Fibroblast of lung (primary cell): ENCODE data around the gene ITGB1BP1. TPM values are rescaled to one million over a fixed set of nuclear protein-coding genes. Genes with fewer than 3 reads are reported as not detected.
A peak's percentile ranks its signal among the peaks of the same experiment; 100 is the strongest.

ENCODE experiments used
- DNase-seq, 2 donors: peaks; one replicate each; pipeline versions ENCODE4 v3.0.0 to v3.0.0-alpha.2; 2010; ENCODE audit warnings: low read depth in 2 of 2
- H2AFZ ChIP-seq: 2 replicates; pipeline ENCODE4 v1.5.1; 2012; ENCODE audit warnings: low read length, control low read depth, inconsistent platforms
- H3K27ac ChIP-seq: 2 replicates; pipeline ENCODE4 v1.5.1; 2011; ENCODE audit warnings: low read length, control low read depth; ENCODE audit not compliant: insufficient read depth
- H3K27me3 ChIP-seq: 2 replicates; pipeline ENCODE4 v1.5.1; 2011; ENCODE audit warnings: mild to moderate bottlenecking, low read length; ENCODE audit not compliant: control insufficient read depth, insufficient read depth
- H3K36me3 ChIP-seq: 2 replicates; pipeline ENCODE4 v1.5.1; 2011; ENCODE audit warnings: low read length; ENCODE audit not compliant: control insufficient read depth, insufficient read depth
- H3K4me1 ChIP-seq: 2 replicates; pipeline ENCODE4 v1.5.1; 2011; ENCODE audit warnings: low read length; ENCODE audit not compliant: control insufficient read depth, insufficient read depth; ENCODE audit errors: extremely low read depth
- H3K4me2 ChIP-seq: 2 replicates; pipeline ENCODE4 v1.5.1; 2011; ENCODE audit warnings: low read length, control low read depth; ENCODE audit not compliant: insufficient read depth; ENCODE audit errors: extremely low read depth
- H3K4me3 ChIP-seq, 4 experiments: fragments of 200-600 bp in 1 of 4; sonication (generic) in 1 of 4; replicated peaks in 1 of 4; 2 replicates each; pipeline ENCODE4 v1.5.1; 2011 to 2016; ENCODE audit warnings: low read length in 4 of 4, low read depth in 3 of 4, mild to moderate bottlenecking in 3 of 4, control low read depth in 2 of 4, inconsistent platforms in 1 of 4, mixed read lengths in 1 of 4; ENCODE audit not compliant: insufficient read depth in 1 of 4; ENCODE audit errors: control extremely low read depth in 1 of 4
- H3K79me2 ChIP-seq: 2 replicates; pipeline ENCODE4 v1.5.1; 2012; ENCODE audit warnings: mild to moderate bottlenecking, low read length, inconsistent platforms; ENCODE audit not compliant: control insufficient read depth, insufficient read depth
- H3K9ac ChIP-seq: 2 replicates; pipeline ENCODE4 v1.5.1; 2011; ENCODE audit warnings: mild to moderate bottlenecking, low read length, control low read depth; ENCODE audit not compliant: insufficient read depth
- H3K9me3 ChIP-seq: 2 replicates; pipeline ENCODE4 v1.5.1; 2012; ENCODE audit warnings: low read depth, low read length; ENCODE audit not compliant: control insufficient read depth, insufficient read depth
- H4K20me1 ChIP-seq: 2 replicates; pipeline ENCODE4 v1.5.1; 2011; ENCODE audit warnings: low read length; ENCODE audit not compliant: control insufficient read depth, insufficient read depth; ENCODE audit errors: extremely low read depth
- EZH2 ChIP-seq: IDR thresholded peaks from 2 replicates; pipeline ENCODE4 v1.5.1; 2012; ENCODE audit warnings: low read length, control low read depth, mild to moderate bottlenecking; ENCODE audit errors: missing control alignments
- polyA plus RNA-seq, 2 donors: library from polyadenylated mRNA; depleted of rRNA in 1 of 2; stranded (reverse) in 1 of 2; unstranded in 1 of 2; fragments of >200 nt; gene quantifications; 2 replicates each; pipeline ENCODE4 v1.2.1, GENCODE V29; 2011 to 2012; ENCODE audit warnings: missing spikeins in 1 of 2
- total RNA-seq: library from RNA; depleted of rRNA; stranded (reverse); fragments of >200 nt; gene quantifications from 2 replicates; pipeline ENCODE4 v1.2.1, GENCODE V29; 2014
- TF ChIP-seq, protein P1 (sequence below), 2 donors: IDR thresholded peaks in 1 of 2; conservative IDR thresholded peaks in 1 of 2; 1 replicate in 1 of 2; 2 replicates in 1 of 2; pipeline ENCODE4 v1.5.1; 2011 to 2012; ENCODE audit warnings: low read length in 2 of 2, control low read depth in 1 of 2, inconsistent platforms in 1 of 2, low read depth in 1 of 2, mild to moderate bottlenecking in 1 of 2

Gene ITGB1BP1
- total and polyA plus RNA-seq, 2 donors (not counting 1 experiment from before 2014, with no cell fraction given), result 44.6 to 131 TPM

- peak overlapping the region; percentile 97 for H2AFZ ChIP-seq
- no peaks in the 10 kb centered on the region for H4K20me1 ChIP-seq
- peak overlapping the region; percentile 97 for H3K4me2 ChIP-seq
- no peaks in the 10 kb centered on the region for H3K9me3 ChIP-seq
- peak; percentile 28 to 38 for DNase-seq
- TF ChIP-seq, protein P1, sequence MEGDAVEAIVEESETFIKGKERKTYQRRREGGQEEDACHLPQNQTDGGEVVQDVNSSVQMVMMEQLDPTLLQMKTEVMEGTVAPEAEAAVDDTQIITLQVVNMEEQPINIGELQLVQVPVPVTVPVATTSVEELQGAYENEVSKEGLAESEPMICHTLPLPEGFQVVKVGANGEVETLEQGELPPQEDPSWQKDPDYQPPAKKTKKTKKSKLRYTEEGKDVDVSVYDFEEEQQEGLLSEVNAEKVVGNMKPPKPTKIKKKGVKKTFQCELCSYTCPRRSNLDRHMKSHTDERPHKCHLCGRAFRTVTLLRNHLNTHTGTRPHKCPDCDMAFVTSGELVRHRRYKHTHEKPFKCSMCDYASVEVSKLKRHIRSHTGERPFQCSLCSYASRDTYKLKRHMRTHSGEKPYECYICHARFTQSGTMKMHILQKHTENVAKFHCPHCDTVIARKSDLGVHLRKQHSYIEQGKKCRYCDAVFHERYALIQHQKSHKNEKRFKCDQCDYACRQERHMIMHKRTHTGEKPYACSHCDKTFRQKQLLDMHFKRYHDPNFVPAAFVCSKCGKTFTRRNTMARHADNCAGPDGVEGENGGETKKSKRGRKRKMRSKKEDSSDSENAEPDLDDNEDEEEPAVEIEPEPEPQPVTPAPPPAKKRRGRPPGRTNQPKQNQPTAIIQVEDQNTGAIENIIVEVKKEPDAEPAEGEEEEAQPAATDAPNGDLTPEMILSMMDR (conservative IDR thresholded peaks at IDR 0.05 in 1 of 2, IDR thresholded peaks at IDR 0.05 in 1 of 2; ENCODE audit: low read depth in 1 of 2, low read length in 2 of 2), result no peak
- TF ChIP-seq EZH2, result no peak
- H3K27me3 ChIP-seq, result no peaks in the 10 kb centered on the region
- H3K79me2 ChIP-seq, result peaks cover 59% of the 10 kb centered on the region
- H3K4me3 ChIP-seq, result peak overlapping the region; percentile 67 to 95 (median 78)
- H3K9ac ChIP-seq, result peak overlapping the region; percentile 81
- peaks cover 5% of the 10 kb centered on the region for H3K4me1 ChIP-seq
- no peaks in the 10 kb centered on the region for H3K36me3 ChIP-seq
- peak overlapping the region; percentile 84 for H3K27ac ChIP-seq
Measured at GRCh38 chr2:9423922-9424272, 569 bp upstream of the ITGB1BP1 start.

- H2AFZ ChIP-seq, result peak overlapping the region; percentile 87
- H3K4me1 ChIP-seq, result peaks cover 5% of the 10 kb centered on the region
- peaks cover 72% of the 10 kb centered on the region for H3K79me2 ChIP-seq
- no peaks in the 10 kb centered on the region for H3K27me3 ChIP-seq
- H4K20me1 ChIP-seq, result no peaks in the 10 kb centered on the region
- H3K36me3 ChIP-seq, result peaks cover 1% of the 10 kb centered on the region
- H3K4me3 ChIP-seq, result peak overlapping the region; percentile 67 to 95 (median 84)
- TF ChIP-seq, protein P1 (conservative IDR thresholded peaks at IDR 0.05 in 1 of 2, IDR thresholded peaks at IDR 0.05 in 1 of 2; ENCODE audit: low read depth in 1 of 2, low read length in 2 of 2), result no peak
- TF ChIP-seq EZH2, result no peak
- peak overlapping the region; percentile 84 for H3K27ac ChIP-seq
- peak overlapping the region; percentile 79 for H3K4me2 ChIP-seq
- no peaks in the 10 kb centered on the region for H3K9me3 ChIP-seq
- peak; percentile 18 to 45 for DNase-seq
- peak overlapping the region; percentile 91 for H3K9ac ChIP-seq
Measured at GRCh38 chr2:9422321-9423099, 818 bp downstream of the ITGB1BP1 start.

GRCh38 chr2:9420495-9420894 lies 2.8 kb downstream of the ITGB1BP1 start:
- no peak overlapping the region for H3K4me3 ChIP-seq
- DNase-seq, result no peak

More at GRCh38 chr2:9420495-9420894, 2.8 kb downstream of the ITGB1BP1 start:
- Histone ChIP-seq H3K9ac (no peak overlapping the region), H4K20me1 (no peaks in the 10 kb centered on the region), H3K4me1 (peaks cover 5% of the 10 kb centered on the region), H3K27ac (no peak overlapping the region), H3K36me3 (peaks cover 1% of the 10 kb centered on the region), H3K27me3 (no peaks in the 10 kb centered on the region), H3K79me2 (peaks cover 86% of the 10 kb centered on the region), H2AFZ (no peak overlapping the region), H3K4me2 (no peak overlapping the region), H3K9me3 (no peaks in the 10 kb centered on the region)
- TF ChIP-seq, protein P1 (conservative IDR thresholded peaks at IDR 0.05 in 1 of 2, IDR thresholded peaks at IDR 0.05 in 1 of 2; ENCODE audit: low read depth in 1 of 2, low read length in 2 of 2), result no peak
- no peak for TF ChIP-seq EZH2
